ENCODE data around the gene LRGUK. TPM values are rescaled to one million over a fixed set of nuclear protein-coding genes. Genes with fewer than 3 reads are reported as not detected.

Gene LRGUK
- polyA plus RNA-seq, 1 experiment: not detected

- TF ChIP-seq CTCF (IDR thresholded peaks at IDR 0.05; ENCODE audit: insufficient read depth, low read depth, low read length): no peak
- ChIA-PET CTCF (no interaction called here), POLR2A (no interaction called here)
- no peak for DNase-seq (ENCODE audit: low read depth)
- Histone ChIP-seq H3K36me3 (ENCODE audit: control insufficient read depth, insufficient read depth, low read length) (no peaks in the 10 kb centered on the region), H3K4me3 (ENCODE audit: low read depth, low read length) (no peak overlapping the region), H3K27me3 (ENCODE audit: control insufficient read depth, insufficient read depth, low read length) (no peaks in the 10 kb centered on the region)
These were observed 121.1 kb downstream of the LRGUK start for GRCh38 chr7:134248196-134248595.

- H3K4me3 ChIP-seq (ENCODE audit: low read depth, low read length): no peak overlapping the region
- CTCF ChIA-PET: interaction anchor here (1.9 kb wide), 1 partner anchor 113 kb away, joined by 4 read pairs; no protein-coding TSS in a partner anchor
- no peak for TF ChIP-seq CTCF (IDR thresholded peaks at IDR 0.05; ENCODE audit: insufficient read depth, low read depth, low read length)
- POLR2A ChIA-PET: no interaction called here
- H3K36me3 ChIP-seq (ENCODE audit: control insufficient read depth, insufficient read depth, low read length): no peaks in the 10 kb centered on the region
- H3K27me3 ChIP-seq (ENCODE audit: control insufficient read depth, insufficient read depth, low read length): no peaks in the 10 kb centered on the region
- no peak for DNase-seq (ENCODE audit: low read depth)
These were observed 127.2 kb downstream of the LRGUK start for GRCh38 chr7:134254311-134254710.

- peaks cover 1% of the 10 kb centered on the region; the same call in 1 of the 2 replicates for H3K27me3 ChIP-seq (ENCODE audit: control insufficient read depth, insufficient read depth, low read length)
- no peaks in the 10 kb centered on the region for H3K36me3 ChIP-seq (ENCODE audit: control insufficient read depth, insufficient read depth, low read length)
- DNase-seq (ENCODE audit: low read depth): no peak
- TF ChIP-seq CTCF (IDR thresholded peaks at IDR 0.05; ENCODE audit: insufficient read depth, low read depth, low read length): no peak
- ChIA-PET POLR2A (no interaction called here), CTCF (interaction anchor here (0.7 to 1.9 kb wide), 2 partner anchors 110 to 115 kb away, joined by 3 to 4 read pairs; no protein-coding TSS in a partner anchor)
- H3K4me3 ChIP-seq (ENCODE audit: low read depth, low read length): no peak overlapping the region
These were observed 128.7 kb downstream of the LRGUK start for GRCh38 chr7:134255814-134256213.

- TF ChIP-seq CTCF (IDR thresholded peaks at IDR 0.05; ENCODE audit: insufficient read depth, low read depth, low read length): no peak
- Histone ChIP-seq H3K36me3 (ENCODE audit: control insufficient read depth, insufficient read depth, low read length) (no peaks in the 10 kb centered on the region), H3K27me3 (ENCODE audit: control insufficient read depth, insufficient read depth, low read length) (peaks cover 1% of the 10 kb centered on the region; the same call in 1 of the 2 replicates), H3K4me3 (ENCODE audit: low read depth, low read length) (no peak overlapping the region)
- ChIA-PET POLR2A (no interaction called here), CTCF (no interaction called here)
- DNase-seq (ENCODE audit: low read depth): no peak
These were observed 135.2 kb downstream of the LRGUK start for GRCh38 chr7:134262322-134262721.

GRCh38 chr7:134276951-134277350, 149.8 kb downstream of the LRGUK start:
- Histone ChIP-seq H3K36me3 (ENCODE audit: control insufficient read depth, insufficient read depth, low read length) (no peaks in the 10 kb centered on the region), H3K4me3 (ENCODE audit: low read depth, low read length) (no peak overlapping the region), H3K27me3 (ENCODE audit: control insufficient read depth, insufficient read depth, low read length) (no peaks in the 10 kb centered on the region)
- ChIA-PET CTCF (no interaction called here), POLR2A (no interaction called here)
- TF ChIP-seq CTCF (IDR thresholded peaks at IDR 0.05; ENCODE audit: insufficient read depth, low read depth, low read length): no peak
- DNase-seq (ENCODE audit: low read depth): no peak
